HUES64 (cell line): ENCODE data around the gene ALKAL2. TPM values are rescaled to one million over a fixed set of nuclear protein-coding genes. Genes with fewer than 3 reads are reported as not detected.
A peak's percentile ranks its signal among the peaks of the same experiment; 100 is the strongest.
"Not testable (repeated sequence)": the region's sequence is repeated elsewhere in the genome, so short reads cannot be mapped to it uniquely, and the experiment has no call there.

ENCODE experiments used
- H3K27ac ChIP-seq: 2 replicates; pipeline ENCODE4 v1.7.0; 2013; ENCODE audit warnings: low read depth, low read length, inconsistent platforms
- H3K27me3 ChIP-seq: 2 replicates; pipeline ENCODE4 v1.6.1; 2013; ENCODE audit warnings: mild to moderate bottlenecking, low read length; ENCODE audit not compliant: insufficient read depth
- H3K36me3 ChIP-seq: 2 replicates; pipeline ENCODE4 v1.6.1; 2013; ENCODE audit warnings: mild to moderate bottlenecking, low read length; ENCODE audit not compliant: insufficient read depth
- H3K4me1 ChIP-seq: 2 replicates; pipeline ENCODE4 v1.6.1; 2013; ENCODE audit warnings: mild to moderate bottlenecking, low read length, moderate library complexity; ENCODE audit not compliant: insufficient read depth
- H3K4me3 ChIP-seq: 2 replicates; pipeline ENCODE4 v1.5.1; 2013; ENCODE audit warnings: mild to moderate bottlenecking, low read length, moderate library complexity
- H3K9ac ChIP-seq: 2 replicates; pipeline ENCODE4 v1.6.1; 2013; ENCODE audit warnings: mild to moderate bottlenecking, low read depth, low read length
- H3K9me3 ChIP-seq: 2 replicates; pipeline ENCODE4 v1.6.1; 2013; ENCODE audit warnings: low read depth, low read length; ENCODE audit not compliant: insufficient read depth
- whole genome bisulfite sequencing: fragments of 150-250, 120-280 bp; methylation state at CpG from one replicate; pipeline ENCODE4 v1.1.7; 2013; ENCODE audit warnings: missing lambda C conversion rate; 5-methylcytosine and 5-hydroxymethylcytosine counted together
- polyA plus RNA-seq, 2 experiments: library from polyadenylated mRNA; stranded (reverse); fragments of 50-300 nt; gene quantifications; one replicate each; pipeline ENCODE4 v1.2.3, GENCODE V29; 2013

Gene ALKAL2, protein sequence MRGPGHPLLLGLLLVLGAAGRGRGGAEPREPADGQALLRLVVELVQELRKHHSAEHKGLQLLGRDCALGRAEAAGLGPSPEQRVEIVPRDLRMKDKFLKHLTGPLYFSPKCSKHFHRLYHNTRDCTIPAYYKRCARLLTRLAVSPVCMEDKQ
- polyA plus RNA-seq (2013, experiment 1 of 2), result 4.0 TPM
- 7.2 TPM for polyA plus RNA-seq (2013, experiment 2 of 2)

- Histone ChIP-seq H3K9me3 (no peaks in the 10 kb centered on the region), H3K36me3 (no peaks in the 10 kb centered on the region), H3K4me1 (peaks cover 39% of the 10 kb centered on the region), H3K9ac (no peak within 1 kb of the TSS; the same call in 1 of the 2 replicates), H3K27ac (no peak within 1 kb of the TSS; the same call in 1 of the 2 replicates), H3K27me3 (peaks cover 86% of the 10 kb centered on the region), H3K4me3 (peak within 1 kb of the TSS; percentile 60)
- under 1% methylated on average over 126 of the region's 128 CpGs for WGBS
Measured at GRCh38 chr2:287911-288757, at the start of gene ALKAL2. Gene ALKAL2 (minus strand): TSS chr2:288091. CDS start chr2:287835, 256 bp downstream.

- H3K9ac ChIP-seq, H3K27ac ChIP-seq, H3K4me1 ChIP-seq, H3K4me3 ChIP-seq, H3K36me3 ChIP-seq, H3K27me3 ChIP-seq: not testable (repeated sequence)
- WGBS, result 90% methylated on average over 2 of the region's 2 CpGs
- H3K9me3 ChIP-seq, result peaks cover 32% of the 10 kb centered on the region
Measured at GRCh38 chr2:336949-337348, 49.1 kb upstream of the ALKAL2 start.

GRCh38 chr2:336360-336759, 48.5 kb upstream of the ALKAL2 start:
- Histone ChIP-seq H3K4me1 (0 out of 2 replicates have a peak, but pooled peaks cover 1% of the 10 kb centered on the region), H3K9me3 (peaks cover 35% of the 10 kb centered on the region), H3K36me3 (no peaks in the 10 kb centered on the region), H3K27me3 (no peaks in the 10 kb centered on the region), H3K27ac (no peak overlapping the region), H3K9ac (no peak overlapping the region), H3K4me3 (no peak overlapping the region)
- 96% methylated on average over 4 of the region's 4 CpGs for WGBS

GRCh38 chr2:332592-332991, 44.7 kb upstream of the ALKAL2 start:
- no peaks in the 10 kb centered on the region for H3K36me3 ChIP-seq
- WGBS, result 58% methylated on average over 3 of the region's 3 CpGs
- peaks cover 37% of the 10 kb centered on the region for H3K9me3 ChIP-seq
- H3K27me3 ChIP-seq, result no peaks in the 10 kb centered on the region
- no peaks in the 10 kb centered on the region for H3K4me1 ChIP-seq
- no peak overlapping the region for H3K27ac ChIP-seq
- no peak overlapping the region for H3K4me3 ChIP-seq
- no peak overlapping the region for H3K9ac ChIP-seq

- H3K4me1 ChIP-seq, result no peaks in the 10 kb centered on the region
- no peaks in the 10 kb centered on the region for H3K27me3 ChIP-seq
- H3K4me3 ChIP-seq, result no peak overlapping the region
- WGBS, result 88% methylated on average over 4 of the region's 4 CpGs
- H3K9ac ChIP-seq, result no peak overlapping the region
- peaks cover 21% of the 10 kb centered on the region for H3K9me3 ChIP-seq
- H3K36me3 ChIP-seq, result no peaks in the 10 kb centered on the region
- no peak overlapping the region for H3K27ac ChIP-seq
Measured at GRCh38 chr2:328761-329160, 40.9 kb upstream of the ALKAL2 start.

DNA sequence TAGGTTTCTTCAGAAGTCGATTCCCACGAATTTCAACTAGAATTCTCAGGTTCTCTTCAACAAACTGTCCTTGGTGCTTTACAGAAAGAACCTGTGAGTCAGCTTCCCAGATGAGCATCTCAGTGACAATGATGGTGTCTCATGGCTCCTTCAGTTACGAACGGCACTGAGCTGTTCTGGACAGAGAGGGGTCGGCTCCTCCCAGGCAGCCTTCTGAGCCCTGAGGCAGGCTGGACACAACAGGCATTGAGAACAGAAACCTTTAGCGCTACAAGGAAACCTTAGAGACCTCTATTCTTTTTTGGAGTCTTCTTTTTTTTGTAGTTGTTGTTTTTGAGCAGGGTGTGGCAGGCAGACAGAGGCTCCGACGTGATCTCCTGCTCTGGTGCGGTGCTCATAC, 35.1 kb upstream of the ALKAL2 start:
- H3K9ac ChIP-seq, result no peak overlapping the region
- WGBS, result 91% methylated on average over 6 of the region's 9 CpGs

DNA sequence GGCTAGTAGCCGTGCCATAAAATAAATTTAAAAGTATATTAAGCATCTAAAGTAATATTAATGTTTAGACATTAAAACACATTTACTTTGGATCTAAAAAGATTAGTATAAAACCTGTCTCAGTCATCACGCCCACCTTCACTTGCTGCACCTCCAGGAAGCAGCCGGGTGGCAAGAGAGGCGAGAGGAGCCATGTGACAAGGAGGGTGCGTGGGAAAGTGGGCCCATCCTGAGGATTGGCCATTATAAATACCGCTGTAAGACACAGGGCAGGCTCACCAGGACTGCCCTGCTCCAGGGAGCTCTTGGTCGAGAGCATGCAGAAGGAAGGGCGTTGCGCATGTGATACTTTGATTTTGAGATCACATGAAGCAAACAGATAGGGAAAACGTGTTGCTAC, 34.4 kb upstream of the ALKAL2 start:
- H3K36me3 ChIP-seq, result no peaks in the 10 kb centered on the region
- H3K27me3 ChIP-seq, result no peaks in the 10 kb centered on the region
- no peak overlapping the region for H3K9ac ChIP-seq
- H3K9me3 ChIP-seq, result no peaks in the 10 kb centered on the region
- no peak overlapping the region for H3K4me3 ChIP-seq
- H3K27ac ChIP-seq, result no peak overlapping the region
- peaks cover 9% of the 10 kb centered on the region; the same call in 1 of the 2 replicates for H3K4me1 ChIP-seq
- 91% methylated on average over 9 of the region's 10 CpGs for whole genome bisulfite sequencing

More for the DNA sequence above, 35.1 kb upstream of the ALKAL2 start:
- Histone ChIP-seq H3K36me3 (no peaks in the 10 kb centered on the region), H3K27me3 (no peaks in the 10 kb centered on the region), H3K4me3 (no peak overlapping the region), H3K9me3 (no peaks in the 10 kb centered on the region), H3K4me1 (peaks cover 3% of the 10 kb centered on the region; the same call in 1 of the 2 replicates), H3K27ac (no peak overlapping the region)

GRCh38 chr2:320561-320960, 32.7 kb upstream of the ALKAL2 start:
- Histone ChIP-seq H3K4me1 (peaks cover 15% of the 10 kb centered on the region; the same call in 1 of the 2 replicates), H3K9me3 (no peaks in the 10 kb centered on the region), H3K36me3 (no peaks in the 10 kb centered on the region), H3K27me3 (no peaks in the 10 kb centered on the region), H3K27ac (no peak overlapping the region), H3K4me3 (no peak overlapping the region), H3K9ac (no peak overlapping the region)
- WGBS, result 93% methylated on average over 4 of the region's 4 CpGs

DNA sequence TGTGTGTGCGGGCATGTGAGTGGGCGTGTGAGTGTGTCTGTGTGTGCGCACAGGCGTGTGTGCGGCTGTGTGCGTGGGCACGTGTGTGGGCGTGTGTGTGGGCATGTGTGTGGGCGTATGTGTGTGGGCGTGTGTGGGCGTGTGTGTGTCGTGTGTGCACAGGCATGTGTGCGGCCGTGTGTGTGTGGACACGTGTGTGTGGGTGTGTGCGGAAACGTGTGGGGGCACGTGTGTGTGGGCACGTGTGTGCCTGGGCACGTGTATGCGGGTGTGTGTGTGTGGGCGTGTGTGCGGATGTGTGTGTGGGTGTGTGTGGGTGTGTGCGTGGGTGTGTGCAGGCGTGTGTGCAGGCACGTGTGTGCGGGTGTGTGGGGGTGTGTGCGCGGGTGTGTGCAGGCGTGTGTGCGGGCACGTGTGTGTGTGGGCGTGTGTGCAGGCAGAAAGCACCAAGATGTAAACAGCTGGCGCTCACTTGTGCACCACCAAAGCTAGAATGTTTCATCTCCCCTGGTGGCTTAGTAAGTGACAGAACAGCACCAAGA, 31.2 kb upstream of the ALKAL2 start:
- 90% methylated on average over 34 of the region's 34 CpGs for WGBS
- no peaks in the 10 kb centered on the region for H3K36me3 ChIP-seq

GRCh38 chr2:317501-318424, 29.9 kb upstream of the ALKAL2 start:
- Histone ChIP-seq H3K4me1 (peaks cover 15% of the 10 kb centered on the region; the same call in 1 of the 2 replicates), H3K9me3 (no peaks in the 10 kb centered on the region), H3K27me3 (no peaks in the 10 kb centered on the region), H3K36me3 (no peaks in the 10 kb centered on the region), H3K4me3 (no peak overlapping the region), H3K27ac (peak overlapping the region; percentile 48), H3K9ac (no peak overlapping the region)
- WGBS, result 57% methylated on average over 27 of the region's 27 CpGs

More for the DNA sequence above, 31.2 kb upstream of the ALKAL2 start:
- no peaks in the 10 kb centered on the region for H3K9me3 ChIP-seq
- H3K27ac ChIP-seq, result no peak overlapping the region
- H3K4me3 ChIP-seq, result no peak overlapping the region
- H3K27me3 ChIP-seq, result no peaks in the 10 kb centered on the region
- peaks cover 15% of the 10 kb centered on the region; the same call in 1 of the 2 replicates for H3K4me1 ChIP-seq
- no peak overlapping the region for H3K9ac ChIP-seq
